Measurements from ENCODE around the gene DCC.

DNA sequence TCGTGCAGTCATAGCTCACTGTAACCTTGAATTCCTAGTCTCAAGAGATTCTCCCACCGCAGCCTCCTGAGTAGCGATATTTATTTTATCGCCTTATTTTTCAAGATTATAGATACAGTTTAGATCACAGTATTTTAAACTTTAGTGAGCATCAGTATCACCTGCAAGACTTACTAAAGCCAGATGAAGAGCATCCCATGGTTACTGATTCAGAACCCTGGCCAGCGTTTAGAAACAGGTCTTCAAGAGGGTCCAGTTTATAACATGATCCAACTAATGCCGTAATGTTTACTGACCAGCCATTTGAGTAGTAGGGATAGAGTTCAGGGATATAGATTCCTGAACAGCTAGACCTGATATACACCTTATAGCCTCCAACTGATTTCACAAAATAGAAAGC, 146.1 kb downstream of the DCC start:
- no peak for TF ChIP-seq CTCF (conservative IDR thresholded peaks at IDR 0.05; ENCODE audit: low read length)
- no peak for TF ChIP-seq EZH2phosphoT487 (IDR thresholded peaks at IDR 0.05; ENCODE audit: borderline replicate concordance)

Data from Loucy (cell line).